RCC 7860 (cell line): ENCODE data around the gene KNG1.

ENCODE experiments used
- DNase-seq: peaks from one replicate; pipeline ENCODE4 v3.0.0-alpha.2; 2015; ENCODE audit warnings: low spot score
- FAIRE-seq: peaks from 2 replicates; lab custom pipeline; 2012; peaks lifted over from hg19 to GRCh38; lab: Jason Lieb, UNC

The KNG1 gene

GRCh38 chr3:186772701-186773417 is 55.7 kb downstream of the KNG1 start:
- DNase-seq (no peak), FAIRE-seq (no peak)

DNA sequence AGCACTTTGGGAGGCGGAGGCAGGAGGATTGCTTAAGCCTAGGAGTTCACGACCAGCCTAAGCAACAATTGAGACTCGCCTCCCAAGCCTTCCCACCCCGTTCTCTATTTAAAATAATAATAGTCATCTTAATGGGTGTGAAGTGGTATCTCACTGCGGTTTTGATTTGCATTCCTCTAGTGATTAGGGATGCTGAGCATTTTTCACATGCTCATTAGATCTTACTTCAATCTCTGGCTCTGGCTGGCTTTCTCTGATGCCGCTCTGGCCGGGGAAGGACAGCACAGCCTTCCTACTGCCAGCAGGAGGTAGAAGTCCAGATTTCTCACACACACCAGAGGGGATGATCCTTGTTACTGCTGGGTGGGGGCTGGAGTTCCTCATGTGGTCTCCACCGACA is 58.8 kb downstream of the KNG1 start:
- FAIRE-seq: no peak

DNA sequence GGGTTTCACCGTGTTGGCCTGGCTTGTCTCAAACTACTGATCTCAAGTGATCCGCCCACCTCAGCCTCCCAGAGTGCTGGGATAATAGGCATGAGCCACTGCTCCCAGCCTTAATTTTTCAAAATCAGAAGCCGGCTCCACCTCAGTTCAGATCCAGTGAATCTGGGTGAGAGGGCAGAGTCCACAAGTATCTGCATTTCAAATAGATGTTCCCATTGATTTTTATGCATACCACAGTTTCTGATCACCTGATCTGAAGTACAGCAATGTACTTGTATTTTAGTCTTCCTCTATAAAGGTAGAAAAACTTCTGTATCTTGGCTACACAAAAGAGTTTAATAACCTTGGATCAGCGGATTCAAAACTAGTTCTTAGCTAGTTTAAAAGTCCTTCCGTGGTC is 62.0 kb downstream of the KNG1 start:
- FAIRE-seq (no peak), DNase-seq (no peak)

More for the DNA sequence above, 58.8 kb downstream of the KNG1 start:
- no peak for DNase-seq

GRCh38 chr3:186782542-186783057 is 65.4 kb downstream of the KNG1 start:
- DNase-seq: no peak
- FAIRE-seq: no peak

DNA sequence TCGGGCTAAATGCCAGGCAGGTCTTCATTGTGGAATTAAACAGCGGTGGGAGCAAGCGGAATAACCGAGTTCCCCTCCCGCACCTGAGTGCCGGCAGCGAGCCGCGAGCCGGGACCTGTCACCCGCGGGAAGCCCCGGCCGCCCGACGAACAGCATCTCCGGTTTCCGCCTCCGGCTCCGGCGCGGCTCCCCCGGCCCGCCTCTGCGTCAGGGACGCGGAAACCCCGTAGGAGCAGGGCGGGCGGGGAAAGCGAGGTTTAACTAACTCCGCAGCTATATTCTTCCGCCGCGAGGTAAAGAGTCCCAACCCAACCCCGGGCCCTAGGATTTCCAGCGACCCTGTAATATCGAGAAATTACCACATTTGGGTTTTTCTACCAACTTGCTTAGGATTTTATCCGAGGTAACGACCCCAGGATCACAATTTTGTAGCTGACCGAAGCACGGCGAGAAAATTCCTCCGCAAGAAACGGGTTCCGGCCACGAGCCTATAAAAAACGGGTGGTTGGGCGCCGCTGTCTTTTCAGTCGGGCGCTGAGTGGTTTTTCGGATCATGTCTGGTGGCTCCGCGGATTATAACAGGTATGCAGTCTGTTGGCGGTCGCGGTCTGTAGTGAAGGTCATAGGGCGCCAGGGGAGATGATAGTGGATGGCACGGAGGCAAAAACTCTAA is 66.0 kb downstream of the KNG1 start, which contains the start of gene EIF4A2:
Gene EIF4A2 (plus strand): TSS at position 520 of the 673 bp plus-strand sequence. CDS start 34 bp downstream, at position 554.
- no peak for FAIRE-seq
- peak; percentile 73 for DNase-seq

DNA sequence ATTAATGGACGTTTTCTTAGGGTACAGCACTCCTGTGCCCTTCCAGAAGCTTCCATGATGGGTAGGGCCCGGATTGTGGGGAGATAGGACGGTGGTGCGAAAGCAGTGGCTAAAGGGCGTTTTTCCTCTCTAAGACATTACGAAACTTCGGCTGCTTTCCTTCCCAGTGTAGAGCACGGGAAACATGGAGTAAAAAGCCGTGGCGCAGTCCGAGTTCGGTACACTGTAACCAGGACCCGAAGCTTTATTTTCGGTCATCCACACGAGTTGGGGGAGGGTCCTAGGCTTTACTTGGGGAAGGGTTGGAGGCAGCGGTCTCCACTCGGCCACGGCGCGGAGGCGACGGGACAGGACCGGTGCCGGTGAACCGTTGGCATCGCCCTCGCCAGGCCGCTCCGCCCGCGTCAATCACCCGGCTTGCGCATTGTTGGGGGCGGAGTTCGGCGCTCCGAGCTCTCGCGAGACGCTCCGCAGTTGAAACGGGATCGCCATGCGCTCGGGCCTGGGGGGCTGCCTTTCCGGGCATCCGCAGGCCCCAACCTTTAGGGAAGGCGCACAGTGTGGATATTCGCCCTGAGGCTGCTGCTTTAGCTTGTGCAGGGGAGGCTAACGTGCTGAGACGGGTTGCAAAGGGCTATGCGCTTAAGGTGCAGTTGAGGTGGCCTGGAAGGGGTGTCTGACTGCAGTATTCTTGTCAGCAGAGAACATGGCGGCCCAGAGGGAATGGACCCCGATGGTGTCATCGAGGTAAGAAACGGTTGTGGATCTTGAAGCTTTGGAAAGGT is 66.8 kb downstream of the KNG1 start:
- DNase-seq (peak; percentile 43), FAIRE-seq (no peak)

DNA sequence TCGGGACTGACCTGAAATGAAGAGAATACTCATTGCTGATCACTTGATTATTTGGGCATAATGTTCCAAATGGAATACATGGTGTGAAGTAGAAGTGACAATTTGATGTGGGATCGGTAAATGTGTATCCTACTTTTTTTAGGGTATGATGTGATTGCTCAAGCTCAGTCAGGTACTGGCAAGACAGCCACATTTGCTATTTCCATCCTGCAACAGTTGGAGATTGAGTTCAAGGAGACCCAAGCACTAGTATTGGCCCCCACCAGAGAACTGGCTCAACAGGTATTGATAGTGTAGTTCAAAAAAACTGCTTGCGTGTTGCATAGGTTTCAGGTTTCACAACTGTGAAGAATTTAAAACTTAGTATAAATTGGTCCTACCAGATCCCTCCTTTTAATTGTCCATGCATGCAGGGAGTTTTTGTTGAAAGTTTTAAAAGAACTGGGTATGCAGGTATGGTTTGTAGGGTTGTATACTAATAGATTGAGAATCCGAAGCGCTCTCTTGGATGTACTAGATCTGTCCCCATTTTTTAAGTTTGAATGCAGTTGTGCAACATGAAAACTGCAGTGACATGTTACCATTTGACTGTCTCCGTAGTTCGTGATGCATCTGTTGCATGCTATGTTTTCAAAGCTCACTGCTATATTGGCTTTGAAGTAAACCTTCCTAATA is 67.8 kb downstream of the KNG1 start:
- no peak for DNase-seq
- FAIRE-seq: no peak

DNA sequence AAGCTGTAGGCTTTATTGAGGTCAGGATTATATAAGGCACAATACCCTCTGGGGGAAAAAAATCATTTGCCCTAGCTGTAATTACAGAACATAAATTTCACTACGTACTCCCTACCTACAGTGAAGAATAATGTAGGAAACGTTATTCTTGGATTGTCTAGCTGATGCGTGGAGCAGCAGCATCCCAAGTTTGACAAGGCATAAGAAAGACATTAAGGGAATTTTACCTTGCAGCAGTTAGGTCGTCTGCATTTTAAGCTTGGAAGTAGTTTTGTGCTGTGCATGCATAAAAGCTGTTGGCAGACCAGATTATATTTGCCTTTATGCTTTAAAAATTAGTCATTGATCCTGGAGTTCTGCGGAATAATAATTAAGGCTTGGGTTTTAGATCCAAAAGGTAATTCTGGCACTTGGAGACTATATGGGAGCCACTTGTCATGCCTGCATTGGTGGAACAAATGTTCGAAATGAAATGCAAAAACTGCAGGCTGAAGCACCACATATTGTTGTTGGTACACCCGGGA is 68.4 kb downstream of the KNG1 start:
- DNase-seq (no peak), FAIRE-seq (no peak)

DNA sequence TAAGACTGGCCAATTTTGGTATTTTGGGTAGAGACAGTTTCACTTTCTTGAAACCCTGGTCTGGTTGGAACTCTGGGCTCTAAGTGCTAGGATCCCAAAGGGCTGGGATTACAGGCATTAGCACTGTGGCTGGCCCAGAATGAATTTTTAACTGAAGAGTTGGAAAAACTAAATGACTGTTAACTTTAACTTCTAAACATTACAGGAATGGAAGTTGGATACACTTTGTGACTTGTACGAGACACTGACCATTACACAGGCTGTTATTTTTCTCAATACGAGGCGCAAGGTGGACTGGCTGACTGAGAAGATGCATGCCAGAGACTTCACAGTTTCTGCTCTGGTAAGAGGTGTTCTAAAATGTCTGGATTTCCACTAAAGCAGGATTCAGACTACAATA is 69.8 kb downstream of the KNG1 start:
- DNase-seq: no peak
- FAIRE-seq: no peak

DNA sequence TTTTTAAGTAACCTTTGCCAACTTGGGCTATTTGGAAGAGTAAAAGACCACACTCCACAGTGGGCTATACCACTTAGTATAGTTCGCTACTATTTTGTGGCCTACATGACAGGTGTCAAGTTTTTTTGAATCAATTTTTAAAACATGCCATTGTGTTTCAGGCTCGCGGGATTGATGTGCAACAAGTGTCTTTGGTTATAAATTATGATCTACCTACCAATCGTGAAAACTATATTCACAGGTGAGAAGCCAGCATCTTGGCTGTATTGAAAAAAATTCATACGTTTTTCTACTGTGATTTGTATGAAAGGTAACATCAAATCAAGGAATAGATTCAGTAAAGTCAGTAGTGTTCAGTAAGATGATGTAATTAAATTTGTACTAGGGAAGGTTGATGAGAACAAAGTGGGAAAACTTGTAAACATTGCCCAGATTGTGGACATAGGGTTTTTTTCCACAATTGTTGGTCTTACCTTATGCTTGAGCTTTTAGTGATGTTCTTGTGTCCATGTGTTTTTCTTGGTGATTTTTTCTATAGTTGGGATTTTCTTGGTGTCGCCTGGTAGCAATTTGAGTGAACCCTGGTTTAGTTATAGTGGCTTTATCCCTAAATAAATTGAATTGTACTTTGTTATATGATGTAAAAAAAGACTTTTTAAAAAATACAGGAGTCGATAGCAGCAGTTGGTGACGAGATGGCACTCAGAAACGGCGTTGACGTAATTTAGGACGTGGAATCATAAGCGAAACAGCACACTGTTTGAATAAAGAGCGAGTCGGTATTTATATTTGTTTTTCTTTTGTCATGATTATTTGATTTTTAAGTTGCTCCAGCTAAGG is 70.7 kb downstream of the KNG1 start:
- FAIRE-seq (no peak), DNase-seq (no peak)

- DNase-seq (no peak), FAIRE-seq (no peak)
Observed at GRCh38 chr3:186788482-186789370, 71.6 kb downstream of the KNG1 start.

DNA sequence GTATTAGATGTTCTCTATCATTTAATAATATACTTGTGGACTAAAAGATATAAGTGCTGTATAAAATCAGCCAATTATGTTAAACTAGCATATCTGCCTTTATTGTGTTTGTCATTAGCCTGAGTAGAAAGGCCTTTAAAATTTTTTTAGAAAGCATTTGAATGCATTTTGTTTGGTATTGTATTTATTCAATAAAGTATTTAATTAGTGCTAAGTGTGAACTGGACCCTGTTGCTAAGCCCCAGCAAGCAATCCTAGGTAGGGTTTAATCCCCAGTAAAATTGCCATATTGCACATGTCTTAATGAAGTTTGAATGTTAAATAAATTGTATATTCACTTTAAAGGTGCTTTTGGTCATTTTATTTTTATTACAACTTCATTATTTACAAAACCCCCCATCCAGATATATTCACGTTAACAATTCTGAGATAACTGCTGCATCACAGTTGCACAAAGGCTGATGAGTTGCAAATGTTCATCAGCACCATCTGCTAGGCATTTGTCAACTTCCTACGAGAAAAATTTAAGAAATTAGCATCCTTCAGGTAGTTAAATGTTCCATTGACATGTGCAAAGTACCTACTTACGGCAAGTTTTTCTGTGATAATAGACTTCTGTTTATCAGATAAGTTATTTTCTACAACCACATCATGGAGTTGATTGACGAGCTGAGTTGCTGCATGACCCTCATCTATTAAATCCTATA is 72.5 kb downstream of the KNG1 start:
- FAIRE-seq: peak; percentile 2

DNA sequence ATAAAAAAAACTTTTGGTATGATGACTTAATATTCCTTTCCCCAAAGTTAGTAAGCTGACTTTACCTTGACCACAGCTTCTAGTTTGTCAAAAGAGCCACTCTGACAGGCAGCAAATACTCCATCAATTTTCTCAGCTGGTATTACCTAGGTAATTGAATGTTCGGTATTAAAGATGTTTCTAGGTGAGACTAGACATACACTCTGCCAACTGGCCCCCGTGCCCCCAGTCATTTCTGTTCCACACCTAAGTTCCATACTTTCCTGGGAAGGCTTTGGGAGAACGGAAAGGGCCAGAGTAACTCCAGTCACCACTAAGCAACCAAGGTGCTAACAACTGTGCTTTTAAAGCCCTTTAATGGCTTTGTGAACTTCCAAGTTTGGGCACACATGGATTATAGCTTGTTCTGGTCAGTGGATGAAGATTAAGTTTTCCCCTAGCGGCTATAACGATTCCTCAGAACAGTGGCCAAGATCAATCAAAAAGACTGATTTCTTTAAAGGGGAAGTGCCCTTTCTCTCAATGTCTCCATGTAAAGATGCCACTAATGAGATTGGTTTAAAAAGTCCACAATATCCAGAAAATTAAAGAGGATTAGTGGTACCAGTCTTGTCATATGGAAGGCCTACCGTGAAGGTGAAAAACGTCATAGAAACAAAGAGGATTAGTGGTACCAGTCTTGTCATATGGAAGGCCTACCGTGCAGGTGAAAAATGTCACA is 73.3 kb downstream of the KNG1 start:
- DNase-seq: peak; percentile 54

More for the DNA sequence above, 72.5 kb downstream of the KNG1 start:
- no peak for DNase-seq

More for the DNA sequence above, 73.3 kb downstream of the KNG1 start:
- FAIRE-seq: peak; percentile 44
